Rectal smooth muscle tissue (tissue), 1 donor: ENCODE results near the gene SMOC2.
"Not testable (repeated sequence)": the region's sequence is repeated elsewhere in the genome, so short reads cannot be mapped to it uniquely, and the experiment has no call there.

Source experiments
- H3K27ac ChIP-seq: one replicate; pipeline ENCODE4 v1.7.0; 2013; ENCODE audit warnings: low read depth, low read length, inconsistent platforms
- H3K27me3 ChIP-seq: one replicate; pipeline ENCODE4 v1.7.0; 2013; ENCODE audit warnings: low read length; ENCODE audit not compliant: control insufficient read depth, insufficient read depth
- H3K36me3 ChIP-seq: one replicate; pipeline ENCODE4 v1.7.0; 2013; ENCODE audit warnings: low read length; ENCODE audit not compliant: control insufficient read depth, insufficient read depth
- H3K4me1 ChIP-seq: one replicate; pipeline ENCODE4 v1.7.0; 2013; ENCODE audit warnings: low read length; ENCODE audit not compliant: control insufficient read depth, insufficient read depth
- H3K4me3 ChIP-seq: one replicate; pipeline ENCODE4 v1.7.0; 2013; ENCODE audit warnings: low read length
- H3K9ac ChIP-seq: one replicate; pipeline ENCODE4 v1.7.0; 2013; ENCODE audit warnings: low read length

SMOC2 gene

GRCh38 chr6:168601111-168601510 is 160.1 kb downstream of the SMOC2 start:
- Histone ChIP-seq H3K27me3 (no peaks in the 10 kb centered on the region), H3K4me1 (no peaks in the 10 kb centered on the region), H3K4me3 (no peak overlapping the region), H3K9ac (no peak overlapping the region), H3K36me3 (no peaks in the 10 kb centered on the region), H3K27ac (no peak overlapping the region)

GRCh38 chr6:168601546-168601945 is 160.6 kb downstream of the SMOC2 start:
- Histone ChIP-seq H3K36me3 (no peaks in the 10 kb centered on the region), H3K9ac (no peak overlapping the region), H3K4me3 (no peak overlapping the region), H3K27me3 (no peaks in the 10 kb centered on the region), H3K27ac (no peak overlapping the region), H3K4me1 (no peaks in the 10 kb centered on the region)

- H3K36me3 ChIP-seq: no peaks in the 10 kb centered on the region
- no peak overlapping the region for H3K27ac ChIP-seq
- no peaks in the 10 kb centered on the region for H3K4me1 ChIP-seq
- H3K9ac ChIP-seq: no peak overlapping the region
- no peaks in the 10 kb centered on the region for H3K27me3 ChIP-seq
- H3K4me3 ChIP-seq: no peak overlapping the region
These were observed 161.6 kb downstream of the SMOC2 start for GRCh38 chr6:168602576-168602975.

GRCh38 chr6:168603234-168603633 is 162.2 kb downstream of the SMOC2 start:
- Histone ChIP-seq H3K27ac (no peak overlapping the region), H3K9ac (no peak overlapping the region), H3K36me3 (no peaks in the 10 kb centered on the region), H3K4me1 (no peaks in the 10 kb centered on the region), H3K4me3 (no peak overlapping the region), H3K27me3 (no peaks in the 10 kb centered on the region)

- no peak overlapping the region for H3K27ac ChIP-seq
- no peak overlapping the region for H3K4me3 ChIP-seq
- no peak overlapping the region for H3K9ac ChIP-seq
- H3K36me3 ChIP-seq: no peaks in the 10 kb centered on the region
- no peaks in the 10 kb centered on the region for H3K4me1 ChIP-seq
- H3K27me3 ChIP-seq: no peaks in the 10 kb centered on the region
These were observed 165.0 kb downstream of the SMOC2 start for GRCh38 chr6:168605964-168606363.

GRCh38 chr6:168606722-168607121 is 165.7 kb downstream of the SMOC2 start:
- H3K27ac ChIP-seq: no peak overlapping the region

GRCh38 chr6:168607272-168608112 is 166.5 kb downstream of the SMOC2 start:
- no peaks in the 10 kb centered on the region for H3K27me3 ChIP-seq
- H3K27ac ChIP-seq: no peak overlapping the region
- no peaks in the 10 kb centered on the region for H3K4me1 ChIP-seq
- no peaks in the 10 kb centered on the region for H3K36me3 ChIP-seq
- no peak overlapping the region for H3K9ac ChIP-seq
- H3K4me3 ChIP-seq: no peak overlapping the region

More at GRCh38 chr6:168606722-168607121, 165.7 kb downstream of the SMOC2 start:
- no peak overlapping the region for H3K4me3 ChIP-seq
- no peaks in the 10 kb centered on the region for H3K36me3 ChIP-seq
- H3K27me3 ChIP-seq: no peaks in the 10 kb centered on the region
- H3K9ac ChIP-seq: no peak overlapping the region
- no peaks in the 10 kb centered on the region for H3K4me1 ChIP-seq

GRCh38 chr6:168608113-168608400 is 167.1 kb downstream of the SMOC2 start:
- Histone ChIP-seq H3K27ac (no peak overlapping the region), H3K36me3 (no peaks in the 10 kb centered on the region)

GRCh38 chr6:168609026-168609685 is 168.2 kb downstream of the SMOC2 start:
- Histone ChIP-seq H3K4me1 (no peaks in the 10 kb centered on the region), H3K27ac (no peak overlapping the region), H3K27me3 (no peaks in the 10 kb centered on the region), H3K9ac (no peak overlapping the region), H3K4me3 (no peak overlapping the region), H3K36me3 (no peaks in the 10 kb centered on the region)

More at GRCh38 chr6:168608113-168608400, 167.1 kb downstream of the SMOC2 start:
- Histone ChIP-seq H3K27me3 (no peaks in the 10 kb centered on the region), H3K9ac (no peak overlapping the region), H3K4me3 (no peak overlapping the region), H3K4me1 (no peaks in the 10 kb centered on the region)

GRCh38 chr6:168609914-168610490 is 169.0 kb downstream of the SMOC2 start:
- Histone ChIP-seq H3K27ac (no peak overlapping the region), H3K27me3 (no peaks in the 10 kb centered on the region), H3K9ac (no peak overlapping the region), H3K4me3 (no peak overlapping the region), H3K4me1 (no peaks in the 10 kb centered on the region), H3K36me3 (no peaks in the 10 kb centered on the region)

- not testable (repeated sequence) for H3K36me3 ChIP-seq, H3K4me1 ChIP-seq, H3K4me3 ChIP-seq, H3K27me3 ChIP-seq, H3K27ac ChIP-seq, H3K9ac ChIP-seq
These were observed 170.0 kb downstream of the SMOC2 start for GRCh38 chr6:168610966-168611365.

GRCh38 chr6:168611691-168612090 is 170.7 kb downstream of the SMOC2 start:
- no peaks in the 10 kb centered on the region for H3K4me1 ChIP-seq
- no peak overlapping the region for H3K4me3 ChIP-seq
- H3K9ac ChIP-seq: no peak overlapping the region
- H3K36me3 ChIP-seq: no peaks in the 10 kb centered on the region
- H3K27ac ChIP-seq: no peak overlapping the region
- H3K27me3 ChIP-seq: no peaks in the 10 kb centered on the region
